Fibroblast of gingiva (primary cell): Measurements from ENCODE around the gene LMF2.

ENCODE experiments used
- DNase-seq: peaks from one replicate; pipeline ENCODE4 v3.0.0-alpha.2; 2011; ENCODE audit warnings: low read depth

The LMF2 gene

DNA sequence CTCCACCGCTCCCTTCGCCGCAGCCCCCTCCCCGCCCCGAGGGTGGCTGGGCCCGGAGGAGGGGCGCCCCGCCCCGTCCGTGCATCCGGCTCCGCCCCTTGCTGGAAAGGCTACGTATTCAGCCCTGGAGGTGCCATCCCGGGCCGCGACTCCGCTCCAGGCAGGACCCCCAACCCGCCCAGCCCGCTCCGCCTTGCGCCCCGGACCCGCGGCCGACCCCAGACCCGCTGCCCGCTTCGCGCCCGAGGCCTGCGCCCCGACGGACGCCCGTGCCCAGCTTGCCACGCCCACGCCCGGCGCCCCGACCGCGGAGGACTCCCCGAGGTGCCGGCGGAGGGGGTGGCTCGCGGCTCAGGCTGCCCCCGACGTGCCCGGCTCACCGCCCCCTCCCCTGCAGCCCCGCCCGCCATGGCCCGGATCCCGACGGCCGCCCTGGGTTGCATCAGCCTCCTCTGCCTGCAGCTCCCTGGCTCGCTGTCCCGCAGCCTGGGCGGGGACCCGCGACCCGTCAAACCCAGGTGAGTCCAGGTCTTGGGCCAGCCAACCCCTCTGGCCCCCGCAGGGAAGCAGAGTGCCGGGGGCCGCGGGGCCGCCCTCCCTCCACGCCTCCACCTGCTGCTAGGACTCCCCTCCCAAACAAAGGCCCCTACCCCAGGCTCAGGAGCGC lies 25.9 kb downstream of the LMF2 start, which contains the start of gene ADM2:
TSS of gene ADM2 (plus strand) at position 104 of the 667 bp plus-strand sequence. CDS start at position 409, 305 bp downstream.
- DNase-seq: peak; percentile 24

DNA sequence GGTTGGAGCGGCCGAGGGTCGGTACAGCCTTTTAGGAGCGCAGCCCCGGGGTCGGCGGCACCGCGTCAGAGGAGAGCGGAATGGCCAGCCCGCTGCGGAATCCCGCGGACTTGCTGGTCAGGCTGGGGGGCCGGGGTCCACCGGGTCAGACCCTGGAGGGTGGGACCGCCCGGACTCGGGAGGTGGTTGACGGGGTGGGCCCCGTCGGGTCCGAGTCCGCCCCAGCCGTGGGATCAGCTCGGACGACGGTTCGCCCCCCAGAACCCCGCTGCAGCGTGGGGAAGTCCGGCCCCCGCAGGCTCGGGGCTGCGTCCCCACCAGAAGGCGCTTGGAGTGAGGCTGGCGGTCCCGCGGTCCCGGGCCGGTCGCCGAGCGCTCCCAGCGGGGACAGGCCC lies 26.5 kb downstream of the LMF2 start:
- DNase-seq: no peak

DNA sequence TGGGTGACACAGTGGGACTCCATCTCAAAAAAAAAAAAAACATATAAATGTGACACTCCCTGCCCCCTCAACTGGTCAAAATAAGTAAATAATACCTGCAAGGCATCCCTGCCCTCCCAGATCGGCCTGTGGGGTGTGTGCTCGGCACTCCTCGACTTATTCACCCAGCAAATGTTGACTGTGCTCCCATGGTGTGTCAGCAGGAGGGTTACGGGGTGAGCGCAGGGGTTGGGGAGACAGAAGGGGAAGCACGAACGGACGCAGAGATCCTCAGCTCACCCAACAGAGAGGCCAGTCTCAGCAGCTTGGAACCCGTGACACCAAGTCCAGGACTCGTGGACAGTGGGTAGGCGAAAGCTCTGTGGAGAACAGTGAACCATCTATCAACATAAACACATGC lies 27.8 kb downstream of the LMF2 start:
- DNase-seq: no peak

DNA sequence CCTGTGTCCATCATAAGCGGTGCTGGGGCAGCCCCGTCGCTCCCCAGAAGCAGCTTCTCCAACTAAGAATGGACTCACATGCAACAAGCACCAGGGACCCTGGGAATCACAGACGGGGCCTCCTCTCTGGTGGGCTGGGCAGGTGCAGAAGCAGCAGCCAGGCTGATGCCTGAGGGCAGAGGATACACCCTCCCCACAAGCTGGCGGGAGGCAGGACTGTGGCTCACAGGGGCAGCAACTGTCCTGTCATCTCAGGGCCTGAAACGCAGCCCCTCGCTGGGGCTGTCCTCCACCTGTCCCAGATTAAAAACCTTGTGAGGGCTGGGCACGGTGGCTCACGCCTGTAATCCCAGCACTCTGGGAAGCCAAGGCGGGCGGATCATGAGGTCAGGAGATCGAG lies 29.6 kb downstream of the LMF2 start:
- no peak for DNase-seq

DNA sequence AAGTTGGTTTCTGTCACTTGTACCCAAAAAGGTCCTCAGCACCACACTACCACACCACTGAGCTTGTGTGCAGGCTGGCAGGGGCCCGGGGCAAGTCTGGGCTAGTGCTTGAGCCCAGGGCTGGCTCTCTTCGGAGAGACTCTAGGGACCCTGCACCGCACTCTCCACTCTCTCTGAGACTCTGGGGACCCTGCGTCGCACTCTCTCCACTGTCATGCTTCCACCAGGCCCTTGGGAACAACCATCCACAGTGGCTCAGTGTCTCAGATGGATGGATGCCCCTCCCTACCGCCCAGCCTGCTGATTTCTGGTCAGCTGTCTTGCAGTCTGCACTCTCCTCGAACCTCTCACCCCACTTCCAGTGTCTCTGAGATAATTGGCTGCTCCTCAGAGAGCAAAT lies 30.6 kb downstream of the LMF2 start:
- DNase-seq: no peak

DNA sequence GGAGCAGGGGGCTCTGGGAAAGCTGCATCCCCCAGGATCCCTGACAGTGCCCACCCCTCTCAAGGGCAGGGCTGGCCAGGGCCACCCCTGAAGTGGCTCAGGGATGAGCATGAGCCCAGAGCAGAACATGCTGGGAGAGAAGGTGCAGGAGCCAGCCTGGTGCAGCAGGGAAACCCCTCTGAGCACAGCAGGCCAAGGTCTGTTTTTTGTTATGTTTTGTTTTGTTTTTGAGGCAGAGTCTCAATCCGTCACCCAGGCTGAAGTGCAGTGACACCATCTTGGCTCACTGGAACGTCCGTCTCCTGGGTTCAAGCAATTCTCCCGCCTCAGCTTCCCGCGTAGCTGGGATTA lies 31.9 kb downstream of the LMF2 start:
- no peak for DNase-seq

DNA sequence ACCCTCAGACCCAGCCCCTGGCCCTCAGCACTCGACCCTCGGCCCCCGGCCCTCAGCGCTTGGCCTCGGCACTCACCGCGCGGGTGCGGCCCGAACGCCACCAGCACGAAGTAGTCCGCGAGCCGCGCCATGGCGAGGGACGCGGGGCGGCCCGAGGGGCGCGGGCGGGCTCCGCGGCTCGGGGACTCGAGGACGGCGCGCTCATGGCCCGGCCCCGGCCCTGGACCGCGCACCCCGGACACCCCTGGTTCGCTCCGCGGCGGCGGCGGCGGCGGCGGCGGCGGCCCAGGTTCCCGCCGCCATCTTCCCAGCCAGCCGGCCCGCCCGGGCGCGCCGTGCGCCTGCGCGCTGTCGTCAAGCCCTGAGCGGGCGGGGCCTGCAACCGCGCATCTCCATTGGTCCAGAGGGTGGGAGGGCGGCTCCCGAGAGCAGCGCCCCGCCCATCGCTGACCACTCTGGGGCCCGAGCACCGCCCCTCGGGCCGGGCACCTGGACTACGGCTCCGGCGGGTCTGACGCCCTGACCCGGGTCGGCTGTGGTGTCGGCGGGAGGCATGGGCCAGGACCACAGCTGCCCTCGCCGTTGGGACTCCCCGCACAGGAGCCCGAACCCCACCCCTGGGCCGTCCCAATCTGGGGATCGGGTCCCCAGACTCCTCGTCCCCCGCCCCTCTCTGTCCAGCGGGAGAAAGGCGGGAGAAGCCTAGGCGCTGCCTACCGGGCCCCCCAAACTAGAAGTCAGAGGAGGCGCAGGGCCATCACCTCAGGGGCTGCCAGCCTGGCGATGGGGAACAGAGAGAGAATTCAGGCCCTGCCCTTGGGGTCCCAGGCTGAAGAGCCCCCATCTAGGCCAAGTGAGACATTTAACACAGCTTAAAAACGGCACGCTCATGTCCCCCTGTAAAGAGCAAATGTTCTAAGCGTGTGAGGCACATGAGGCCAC lies 32.5 kb downstream of the LMF2 start, which contains the start of gene SBF1:
TSS of gene SBF1 (minus strand) at position 326 of the 942 bp plus-strand sequence. CDS start at position 131, 195 bp downstream.
- DNase-seq: peak; percentile 82

DNA sequence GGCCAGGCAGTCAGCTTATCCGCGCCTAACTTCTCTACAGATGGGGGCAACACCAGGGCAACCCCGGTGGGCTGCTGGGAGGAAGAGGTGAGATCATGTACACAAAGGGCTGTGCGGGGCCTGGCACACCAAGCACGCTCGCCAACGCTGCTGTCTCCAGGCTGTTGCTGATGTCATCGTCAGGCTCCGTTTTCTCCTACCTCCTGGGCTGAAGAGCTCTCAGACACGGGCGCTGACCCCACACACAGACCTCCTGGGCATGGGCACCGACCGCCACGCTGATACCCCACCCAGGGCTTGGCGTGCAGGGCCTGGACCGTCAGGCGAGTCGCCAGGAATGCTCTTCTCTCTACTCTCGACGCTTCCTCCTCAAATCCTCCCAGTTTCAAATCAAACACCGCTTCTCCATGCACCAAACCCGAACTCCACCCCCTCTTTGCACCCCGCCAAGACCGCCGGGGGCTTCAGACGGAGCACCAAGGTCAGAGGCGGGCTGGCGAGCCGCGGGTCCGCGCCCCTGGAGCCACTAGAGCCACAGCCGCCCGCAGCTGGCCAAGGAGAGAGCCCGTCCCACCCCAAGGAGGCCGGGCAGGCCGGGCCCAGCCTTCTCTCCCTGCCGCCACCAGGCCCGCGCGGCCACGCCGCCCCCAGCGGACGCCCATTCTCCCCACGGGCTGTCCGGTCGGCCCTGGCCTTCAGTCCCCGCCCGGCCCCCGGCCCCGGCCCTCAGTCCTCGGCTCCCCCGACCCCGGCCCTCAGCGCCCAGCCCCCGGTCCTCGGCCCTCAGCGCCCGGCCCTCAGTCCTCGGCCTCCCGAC lies 33.4 kb downstream of the LMF2 start:
- DNase-seq: peak; percentile 56

DNA sequence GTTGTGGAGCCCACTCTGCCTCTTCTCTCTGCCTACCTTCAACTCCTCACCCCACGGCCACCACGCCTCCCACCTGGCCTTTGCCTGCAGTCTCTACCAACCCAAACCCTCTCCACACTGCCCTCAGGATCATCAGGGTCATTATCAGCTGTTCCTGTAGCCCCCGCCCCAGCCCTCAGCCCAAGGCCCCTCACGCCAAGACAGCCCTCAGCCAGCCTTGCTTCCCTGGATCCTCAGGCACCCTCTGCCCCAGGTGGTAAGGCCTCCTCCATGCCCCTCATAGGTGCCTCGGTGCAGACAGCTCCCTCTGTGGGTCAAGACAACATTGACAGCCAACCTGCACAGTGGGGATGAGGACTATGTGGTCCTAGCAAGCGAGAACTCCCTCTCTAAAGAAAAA lies 34.4 kb downstream of the LMF2 start:
- DNase-seq: no peak

DNA sequence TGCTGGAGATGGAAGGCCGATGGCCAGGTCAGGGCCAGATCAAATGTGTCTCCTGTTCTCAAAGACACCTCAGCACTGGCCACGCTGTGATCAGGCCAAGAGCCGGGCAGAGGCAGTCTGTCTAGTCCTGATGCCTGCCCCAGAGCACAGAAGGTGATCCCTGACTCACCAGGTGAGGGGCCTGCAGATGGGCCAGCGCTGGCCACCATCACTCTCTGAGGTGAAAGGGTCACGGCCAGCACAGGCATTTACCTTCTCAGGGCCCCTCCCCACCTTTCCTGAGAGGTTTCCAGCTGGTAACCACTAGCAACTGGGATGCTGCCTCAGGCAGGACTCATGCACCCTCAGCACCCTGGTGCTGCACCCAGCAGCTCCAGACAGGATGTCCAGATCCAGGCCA lies 35.5 kb downstream of the LMF2 start:
- no peak for DNase-seq

DNA sequence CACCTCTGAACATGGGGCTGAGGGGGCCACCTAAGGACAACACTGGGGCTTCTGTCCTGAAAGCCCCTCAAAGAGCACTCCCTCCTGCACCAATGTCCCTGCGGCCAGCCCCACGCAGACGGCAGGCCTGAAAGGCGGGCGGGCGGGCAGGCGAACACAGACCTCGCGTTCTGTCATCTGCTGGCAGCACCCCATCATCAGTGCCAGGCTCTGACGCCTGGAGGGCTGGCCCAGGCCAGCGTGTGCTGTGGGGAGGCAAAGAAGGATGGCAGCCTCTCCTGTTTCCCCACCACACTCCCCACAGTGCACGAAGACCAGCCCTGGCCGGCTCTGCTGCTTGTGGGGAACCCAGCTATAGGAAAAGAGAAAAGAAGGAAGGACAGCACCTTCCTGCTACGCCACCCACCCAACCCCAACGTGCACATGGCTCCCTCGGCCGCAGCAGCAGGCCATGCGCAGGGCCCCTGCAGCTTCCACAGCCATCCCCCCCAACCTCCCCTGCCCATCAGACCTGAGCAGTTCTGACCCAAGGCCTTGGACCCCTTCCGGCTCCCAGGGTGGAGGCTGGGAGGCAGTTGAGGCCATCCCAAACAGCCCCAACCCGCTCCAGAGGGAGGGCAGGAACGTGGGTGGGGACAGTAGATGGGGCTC lies 36.2 kb downstream of the LMF2 start:
- no peak for DNase-seq

DNA sequence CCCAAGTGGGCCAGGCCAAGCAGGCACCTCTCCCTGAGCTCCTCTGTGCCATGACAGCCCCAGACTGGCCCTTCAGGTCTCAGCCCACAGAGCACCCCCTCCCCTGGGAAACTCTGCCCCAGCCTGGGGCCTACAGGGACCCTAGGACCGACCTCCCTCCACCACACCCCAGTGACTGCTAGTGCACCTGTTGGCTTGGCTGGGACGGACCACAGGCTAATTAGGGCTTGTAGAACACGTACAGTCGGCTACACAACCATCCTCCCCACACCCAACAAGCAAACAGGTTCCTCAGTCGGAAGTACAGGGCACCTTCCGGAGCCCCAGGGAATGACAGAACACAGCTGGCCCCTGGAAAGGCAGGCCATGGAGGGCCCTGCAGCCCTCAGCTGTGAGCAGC lies 37.0 kb downstream of the LMF2 start:
- DNase-seq: no peak

DNA sequence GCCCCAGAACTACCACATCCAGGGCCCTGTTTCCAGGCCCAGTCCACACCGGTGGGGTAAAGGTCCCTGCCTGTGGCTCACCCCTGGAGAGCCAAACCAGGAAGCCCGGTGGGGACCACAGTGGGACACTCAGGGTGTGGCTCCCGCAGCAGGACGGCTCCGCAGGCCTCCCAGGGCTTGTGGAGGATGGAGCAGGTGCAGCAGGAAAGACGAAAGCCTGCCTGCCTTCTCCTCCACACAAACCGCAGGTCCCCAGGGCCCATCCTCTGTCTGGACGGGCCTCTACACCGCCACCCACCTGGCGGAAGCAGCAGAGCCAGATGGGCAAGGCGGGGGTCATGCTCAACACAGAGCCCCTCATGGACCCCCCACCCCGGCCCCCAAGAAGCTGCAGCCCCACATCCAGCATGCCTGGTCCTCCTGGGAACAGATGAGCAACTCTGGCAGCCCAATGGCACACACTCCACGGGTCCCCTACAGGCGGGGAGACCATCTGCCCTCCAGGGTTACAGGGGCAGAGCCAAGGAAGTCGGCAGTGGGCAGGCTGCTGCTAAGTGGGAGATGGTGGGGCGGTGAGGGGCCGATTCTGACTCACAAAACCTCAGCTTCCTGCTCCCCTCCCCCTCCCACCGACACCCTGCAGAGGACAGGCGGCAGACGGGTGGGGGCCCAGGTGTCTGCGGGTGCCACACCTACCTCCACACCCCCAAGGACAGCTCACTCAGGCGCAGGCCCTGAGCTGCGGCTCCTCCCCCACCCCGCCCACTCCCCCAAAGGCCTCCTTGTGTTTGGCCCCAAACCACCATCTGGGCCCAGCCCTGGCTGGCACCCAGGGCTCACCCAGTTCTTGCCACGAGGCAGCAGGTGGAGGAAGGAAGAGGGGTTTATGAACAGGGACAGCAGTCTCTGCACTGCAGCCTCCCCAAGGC lies 37.9 kb downstream of the LMF2 start:
- DNase-seq: no peak

DNA sequence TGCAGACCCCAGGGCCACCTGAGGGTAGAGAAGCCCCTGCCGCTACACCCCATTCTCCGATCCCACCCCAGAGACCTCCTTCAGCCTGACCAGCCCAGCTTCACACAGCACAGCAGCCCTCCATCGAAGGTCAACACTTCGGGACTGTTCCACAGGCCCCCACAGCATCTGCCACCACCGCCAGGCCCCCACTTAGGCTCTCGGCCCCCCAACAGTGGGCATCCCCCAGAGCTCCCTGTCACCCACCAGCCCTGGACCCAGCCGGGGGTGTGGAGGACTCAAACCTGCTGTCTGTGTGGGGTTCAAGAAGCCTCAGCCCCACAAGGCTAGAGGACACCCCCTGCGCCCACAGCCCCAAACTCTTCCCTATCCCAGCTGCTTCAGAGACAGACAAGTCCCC lies 38.9 kb downstream of the LMF2 start:
- DNase-seq: no peak

DNA sequence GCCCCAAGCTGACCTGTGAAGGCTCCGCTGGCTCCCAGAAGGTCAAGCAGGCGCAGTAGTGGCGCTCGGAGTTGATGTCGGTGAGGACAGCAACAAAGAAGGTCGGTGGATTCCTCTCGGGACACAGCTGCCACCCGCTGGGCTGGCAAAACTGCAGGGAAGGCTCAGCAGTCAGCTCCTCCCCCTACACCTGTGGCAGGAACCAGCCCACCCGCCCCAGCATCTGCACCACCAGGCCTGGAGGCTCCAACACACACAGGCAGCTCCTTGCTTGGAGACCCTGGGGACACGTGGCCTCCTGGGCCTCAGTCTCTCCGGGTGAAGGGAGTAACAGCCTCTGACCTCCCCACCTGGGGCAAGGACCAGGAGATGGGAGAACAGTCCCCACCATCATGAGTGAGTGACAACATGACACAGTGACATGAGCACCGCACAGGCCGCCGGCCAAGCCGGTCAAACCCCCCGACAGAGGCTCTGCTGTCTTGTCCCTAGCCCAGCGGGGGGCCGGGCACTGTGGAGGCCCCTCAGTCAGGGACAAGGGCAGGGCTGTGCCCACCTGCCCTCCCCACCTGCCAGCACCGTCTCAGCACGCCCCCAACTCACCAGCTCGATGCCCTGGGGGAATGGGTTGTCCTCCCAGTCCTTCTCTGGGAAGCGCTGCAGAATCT lies 39.6 kb downstream of the LMF2 start:
- DNase-seq: no peak

DNA sequence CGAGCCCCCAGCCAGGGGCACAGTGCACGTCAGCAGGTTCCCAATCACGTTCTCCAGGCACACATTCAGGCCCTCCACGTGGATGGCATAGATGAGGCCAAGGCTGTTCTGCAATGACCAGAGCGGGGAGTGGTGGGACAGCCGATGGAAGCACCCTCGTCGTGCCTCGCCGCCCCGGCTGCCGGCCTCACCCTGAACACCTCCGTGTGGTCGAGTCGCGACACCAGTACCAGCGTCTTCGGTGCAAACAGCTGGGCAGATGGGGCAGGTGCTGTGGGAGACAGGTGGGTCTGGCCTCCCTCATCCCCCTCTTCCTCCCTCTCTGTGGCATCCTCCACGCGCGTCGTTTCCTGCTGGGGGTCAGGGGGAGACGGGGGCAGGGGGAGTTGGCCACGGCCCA lies 40.2 kb downstream of the LMF2 start:
- no peak for DNase-seq

DNA sequence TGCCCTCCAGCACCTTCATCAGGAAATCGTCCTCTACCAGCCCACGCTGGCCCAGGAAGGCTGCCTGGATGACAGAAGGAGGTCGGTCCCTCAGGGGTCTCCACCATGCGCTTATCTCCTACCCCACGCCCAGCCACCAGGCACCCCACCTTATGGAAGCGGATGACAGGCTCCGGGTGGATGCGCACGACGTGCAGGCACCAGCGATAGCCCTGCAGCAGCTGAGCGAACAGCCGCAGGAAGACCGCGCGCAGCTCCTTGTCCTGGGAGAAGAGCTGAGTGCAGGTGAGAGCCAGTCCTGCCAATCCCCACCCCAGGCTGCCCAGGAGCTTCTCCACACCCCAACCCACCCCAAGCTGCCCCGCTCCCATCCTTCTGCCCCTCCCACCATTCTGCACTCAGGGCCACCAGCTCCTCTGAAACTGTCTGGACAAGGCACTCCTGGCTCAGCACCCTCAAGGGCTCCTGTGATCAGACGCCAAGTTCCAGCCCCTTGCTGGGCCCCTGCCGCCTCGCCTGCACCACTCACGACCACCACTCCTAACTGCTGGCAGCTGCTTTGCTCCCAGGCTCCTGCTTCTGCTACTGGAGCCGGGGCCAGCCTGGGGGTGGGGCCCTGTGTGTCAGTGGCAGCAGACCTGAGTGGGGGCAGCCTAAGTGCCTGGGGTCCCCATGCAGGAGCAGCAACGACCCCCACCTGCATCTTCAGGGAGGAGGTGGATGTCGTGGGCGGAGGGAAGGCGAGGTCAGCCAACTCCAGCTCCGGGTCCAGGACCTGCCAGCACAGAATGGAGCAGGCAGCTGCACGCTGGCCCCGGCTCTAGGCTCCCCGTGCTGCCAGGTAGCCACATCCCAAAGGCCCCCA lies 42.2 kb downstream of the LMF2 start:
- DNase-seq: no peak

DNA sequence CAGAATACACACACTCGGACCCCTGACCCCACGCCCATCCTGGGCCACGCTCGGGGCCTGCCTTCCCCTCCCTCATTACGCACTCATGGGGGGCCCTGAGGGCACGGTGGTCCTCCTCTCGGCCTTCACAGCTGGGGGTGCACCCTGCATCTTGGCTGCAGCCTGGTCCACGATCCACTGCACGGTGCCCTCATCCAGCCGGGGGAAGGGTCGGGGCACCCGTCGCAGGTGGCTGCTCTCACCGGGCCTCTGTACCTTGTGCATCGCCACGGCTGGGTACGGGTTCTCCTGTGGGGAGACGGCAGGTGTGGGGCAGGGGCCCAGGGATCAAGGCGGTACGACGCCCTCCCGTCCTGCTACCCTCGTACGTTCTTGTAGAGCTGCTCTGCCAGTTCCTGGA lies 43.1 kb downstream of the LMF2 start:
- DNase-seq: no peak

DNA sequence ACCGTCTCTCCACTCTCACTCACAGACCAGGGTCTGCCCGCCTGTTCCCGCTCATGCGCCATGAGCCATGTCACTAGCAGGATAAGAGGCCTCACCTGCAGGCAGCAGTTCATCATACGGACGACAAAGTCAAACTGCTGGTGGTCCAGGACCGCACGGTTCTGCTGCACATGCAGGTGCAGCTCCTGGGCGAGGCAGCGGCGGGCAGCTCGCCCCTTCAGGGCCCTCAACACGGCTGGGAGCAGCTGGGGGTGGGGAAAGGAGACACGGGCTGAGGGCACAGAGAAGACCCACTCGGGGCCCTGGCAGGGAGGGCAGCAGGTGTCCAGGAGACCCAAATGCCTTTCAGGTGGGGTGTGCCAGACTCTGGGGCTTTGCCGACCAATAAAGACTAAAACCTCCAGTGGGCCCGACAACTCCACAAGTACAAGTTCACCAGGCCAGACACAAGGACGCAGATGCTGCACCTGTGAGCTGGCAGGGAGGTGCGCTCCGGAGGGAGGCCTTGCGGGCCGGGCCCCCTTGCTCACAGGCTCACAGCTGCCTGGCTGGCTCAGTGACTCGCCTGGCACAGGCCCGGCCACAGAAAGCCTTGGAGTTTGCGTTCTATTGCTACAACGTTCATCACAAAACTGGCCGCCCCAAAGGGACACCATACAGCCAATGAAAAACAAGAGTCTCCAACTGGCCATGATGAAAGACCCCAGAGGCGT lies 44.2 kb downstream of the LMF2 start:
- DNase-seq: no peak
